ENCODE results near the gene ASXL2.

The ASXL2 gene

GRCh38 chr2:25895610-25896009 lies 17.3 kb upstream of the ASXL2 start:
- no peak for DNase-seq (ENCODE audit: low read depth)
- TF ChIP-seq CTCF (IDR thresholded peaks at IDR 0.05; ENCODE audit: control insufficient read depth, insufficient read depth, low read depth, low read length, missing control alignments) = no peak
- no peak overlapping the region for H3K4me3 ChIP-seq (ENCODE audit: control insufficient read depth, low read depth, low read length)

GRCh38 chr2:25895018-25895417 lies 16.7 kb upstream of the ASXL2 start:
- no peak overlapping the region for H3K4me3 ChIP-seq (ENCODE audit: control insufficient read depth, low read depth, low read length)
- TF ChIP-seq CTCF (IDR thresholded peaks at IDR 0.05; ENCODE audit: control insufficient read depth, insufficient read depth, low read depth, low read length, missing control alignments) = no peak
- no peak for DNase-seq (ENCODE audit: low read depth)

GRCh38 chr2:25894135-25894830 lies 16.0 kb upstream of the ASXL2 start:
- DNase-seq (ENCODE audit: low read depth) = no peak
- H3K4me3 ChIP-seq (ENCODE audit: control insufficient read depth, low read depth, low read length) = no peak overlapping the region
- no peak for TF ChIP-seq CTCF (IDR thresholded peaks at IDR 0.05; ENCODE audit: control insufficient read depth, insufficient read depth, low read depth, low read length, missing control alignments)

GRCh38 chr2:25891672-25892071 lies 13.4 kb upstream of the ASXL2 start:
- no peak for DNase-seq (ENCODE audit: low read depth)
- no peak overlapping the region for H3K4me3 ChIP-seq (ENCODE audit: control insufficient read depth, low read depth, low read length)
- no peak for TF ChIP-seq CTCF (IDR thresholded peaks at IDR 0.05; ENCODE audit: control insufficient read depth, insufficient read depth, low read depth, low read length, missing control alignments)

- no peak overlapping the region for H3K4me3 ChIP-seq (ENCODE audit: control insufficient read depth, low read depth, low read length)
- no peak for TF ChIP-seq CTCF (IDR thresholded peaks at IDR 0.05; ENCODE audit: control insufficient read depth, insufficient read depth, low read depth, low read length, missing control alignments)
- DNase-seq (ENCODE audit: low read depth) = no peak
Measured at GRCh38 chr2:25887624-25888242, 9.4 kb upstream of the ASXL2 start.

- DNase-seq (ENCODE audit: low read depth) = peak; percentile 27
- TF ChIP-seq CTCF (IDR thresholded peaks at IDR 0.05; ENCODE audit: control insufficient read depth, insufficient read depth, low read depth, low read length, missing control alignments) = no peak
- H3K4me3 ChIP-seq (ENCODE audit: control insufficient read depth, low read depth, low read length) = no peak overlapping the region
Measured at GRCh38 chr2:25885933-25886332, 7.6 kb upstream of the ASXL2 start.

All from AG09309 (cell line).